Measurements from ENCODE around the gene DPEP3.

GRCh38 chr16:68019167-68019680 lies 38.9 kb upstream of the DPEP3 start:
- TF ChIP-seq, protein P1, sequence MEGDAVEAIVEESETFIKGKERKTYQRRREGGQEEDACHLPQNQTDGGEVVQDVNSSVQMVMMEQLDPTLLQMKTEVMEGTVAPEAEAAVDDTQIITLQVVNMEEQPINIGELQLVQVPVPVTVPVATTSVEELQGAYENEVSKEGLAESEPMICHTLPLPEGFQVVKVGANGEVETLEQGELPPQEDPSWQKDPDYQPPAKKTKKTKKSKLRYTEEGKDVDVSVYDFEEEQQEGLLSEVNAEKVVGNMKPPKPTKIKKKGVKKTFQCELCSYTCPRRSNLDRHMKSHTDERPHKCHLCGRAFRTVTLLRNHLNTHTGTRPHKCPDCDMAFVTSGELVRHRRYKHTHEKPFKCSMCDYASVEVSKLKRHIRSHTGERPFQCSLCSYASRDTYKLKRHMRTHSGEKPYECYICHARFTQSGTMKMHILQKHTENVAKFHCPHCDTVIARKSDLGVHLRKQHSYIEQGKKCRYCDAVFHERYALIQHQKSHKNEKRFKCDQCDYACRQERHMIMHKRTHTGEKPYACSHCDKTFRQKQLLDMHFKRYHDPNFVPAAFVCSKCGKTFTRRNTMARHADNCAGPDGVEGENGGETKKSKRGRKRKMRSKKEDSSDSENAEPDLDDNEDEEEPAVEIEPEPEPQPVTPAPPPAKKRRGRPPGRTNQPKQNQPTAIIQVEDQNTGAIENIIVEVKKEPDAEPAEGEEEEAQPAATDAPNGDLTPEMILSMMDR (conservative IDR thresholded peaks at IDR 0.05 in 1 of 2, IDR thresholded peaks at IDR 0.05 in 1 of 2; ENCODE audit: extremely low read depth in 1 of 2, insufficient read depth in 1 of 2, low read depth in 1 of 2, low read length in 2 of 2): no peak
- no peak for TF ChIP-seq EZH2 (IDR thresholded peaks at IDR 0.05; ENCODE audit: borderline replicate concordance, low read length)

Data from mammary epithelial cell (primary cell).